Measurements from ENCODE around the gene IMMP2L. TPM values are rescaled to one million over a fixed set of nuclear protein-coding genes. Genes with fewer than 3 reads are reported as not detected.

Gene IMMP2L
- polyA plus RNA-seq, 1 of the 3 experiments (the other 2 are of a cell fraction) = 10.7 TPM

- Histone ChIP-seq H3K27ac (ENCODE audit: low read depth in 2 of 2, low read length in 1 of 2) (no peak overlapping the region), H4K20me1 (ENCODE audit: insufficient read depth) (no peaks in the 10 kb centered on the region), H3K9me3 (no peaks in the 10 kb centered on the region), H3K9me2 (no peaks in the 10 kb centered on the region; the same call in 1 of the 2 replicates), H3K4me3 (ENCODE audit: low read depth in 2 of 2, low read length in 1 of 2) (no peak overlapping the region), H3F3A (replicated peaks; ENCODE audit: insufficient read depth) (no peaks in the 10 kb centered on the region), H3K4me2 (no peak overlapping the region), H3K79me2 (ENCODE audit: insufficient read depth) (no peaks in the 10 kb centered on the region), H3K4me1 (ENCODE audit: control insufficient read depth in 1 of 2, insufficient read depth in 2 of 2, low read depth in 1 of 2, low read length in 1 of 2) (no peaks in the 10 kb centered on the region; a peak in 1 of 4 replicates), H3K36me3 (replicated peaks in 1 of 2; ENCODE audit: control insufficient read depth in 1 of 2, insufficient read depth in 2 of 2, low read length in 1 of 2) (no peaks in the 10 kb centered on the region), H3K27me3 (ENCODE audit: insufficient read depth) (no peaks in the 10 kb centered on the region), H2AFZ (ENCODE audit: low read depth) (no peak overlapping the region), H3K9ac (no peak overlapping the region)
- TF ChIP-seq CTCF (IDR thresholded peaks at IDR 0.05) (no peak), USF1 (IDR thresholded peaks at IDR 0.05; ENCODE audit: borderline replicate concordance, low read depth) (no peak), PBX3 (IDR thresholded peaks at IDR 0.05) (no peak), GABPA (IDR thresholded peaks at IDR 0.05; ENCODE audit: low read depth) (no peak), MEF2A (IDR thresholded peaks at IDR 0.05; ENCODE audit: borderline replicate concordance, low read depth) (no peak), FOXJ3 (CRISPR knock-in tag; IDR thresholded peaks at IDR 0.05) (no peak), NRF1 (IDR thresholded peaks at IDR 0.05; ENCODE audit: low read depth, low read length) (no peak), RFX5 (IDR thresholded peaks at IDR 0.05; ENCODE audit: low read length) (no peak), FOSL2 (IDR thresholded peaks at IDR 0.05; ENCODE audit: borderline replicate concordance, low read depth) (no peak), ELF1 (IDR thresholded peaks at IDR 0.05) (no peak)
- ChIA-PET CTCF (interaction anchor here (0.9 to 1.2 kb wide), 2 partner anchors 10 to 17 kb away, joined by 3 to 4 read pairs; no protein-coding TSS in a partner anchor), POLR2A (no interaction called here)
- no peak for DNase-seq
Measured at GRCh38 chr7:111059833-111060232, 502.5 kb downstream of the IMMP2L start.

GRCh38 chr7:111057066-111057465, 505.2 kb downstream of the IMMP2L start:
- no peaks in the 10 kb centered on the region for H3K27me3 ChIP-seq (ENCODE audit: insufficient read depth)
- WGBS (ENCODE audit: low lambda C conversion rate) = 78% methylated on average over 4 of the region's 4 CpGs
- ChIA-PET CTCF (no interaction called here), POLR2A (no interaction called here)
- H3K27ac ChIP-seq (ENCODE audit: low read depth in 2 of 2, low read length in 1 of 2) = no peak overlapping the region
- H2AFZ ChIP-seq (ENCODE audit: low read depth) = no peak overlapping the region
- no peak overlapping the region for H3K4me2 ChIP-seq
- no peaks in the 10 kb centered on the region for H3F3A ChIP-seq (replicated peaks; ENCODE audit: insufficient read depth)
- H3K9ac ChIP-seq = no peak overlapping the region
- H3K4me1 ChIP-seq (ENCODE audit: control insufficient read depth in 1 of 2, insufficient read depth in 2 of 2, low read depth in 1 of 2, low read length in 1 of 2) = peaks cover 0 to 6% of the 10 kb centered on the region in 2 experiments; a peak in 2 of 4 replicates
- no peaks in the 10 kb centered on the region for H3K9me3 ChIP-seq
- H3K9me2 ChIP-seq = no peaks in the 10 kb centered on the region; the same call in 1 of the 2 replicates
- H3K79me2 ChIP-seq (ENCODE audit: insufficient read depth) = no peaks in the 10 kb centered on the region
- no peak overlapping the region for H3K4me3 ChIP-seq (ENCODE audit: low read depth in 2 of 2, low read length in 1 of 2)
- H3K36me3 ChIP-seq (replicated peaks in 1 of 2; ENCODE audit: control insufficient read depth in 1 of 2, insufficient read depth in 2 of 2, low read length in 1 of 2) = no peaks in the 10 kb centered on the region
- H4K20me1 ChIP-seq (ENCODE audit: insufficient read depth) = no peaks in the 10 kb centered on the region
- no peak for DNase-seq
- TF ChIP-seq MAX (IDR thresholded peaks at IDR 0.05; ENCODE audit: low read depth) (no peak), EP300 (IDR thresholded peaks at IDR 0.05; ENCODE audit: borderline replicate concordance in 1 of 2, low read depth in 1 of 2, low read length in 1 of 2) (no peak)

All from SK-N-SH (cell line).